Cerebellar nuclear complex (tissue), 1 donor: ENCODE data around the gene MAST4.

Source experiments
- DNase-seq, 2 experiments: peaks; one replicate each; lab custom pipeline; 2025; lab: John Stamatoyannopoulos, UW

The MAST4 gene

DNA sequence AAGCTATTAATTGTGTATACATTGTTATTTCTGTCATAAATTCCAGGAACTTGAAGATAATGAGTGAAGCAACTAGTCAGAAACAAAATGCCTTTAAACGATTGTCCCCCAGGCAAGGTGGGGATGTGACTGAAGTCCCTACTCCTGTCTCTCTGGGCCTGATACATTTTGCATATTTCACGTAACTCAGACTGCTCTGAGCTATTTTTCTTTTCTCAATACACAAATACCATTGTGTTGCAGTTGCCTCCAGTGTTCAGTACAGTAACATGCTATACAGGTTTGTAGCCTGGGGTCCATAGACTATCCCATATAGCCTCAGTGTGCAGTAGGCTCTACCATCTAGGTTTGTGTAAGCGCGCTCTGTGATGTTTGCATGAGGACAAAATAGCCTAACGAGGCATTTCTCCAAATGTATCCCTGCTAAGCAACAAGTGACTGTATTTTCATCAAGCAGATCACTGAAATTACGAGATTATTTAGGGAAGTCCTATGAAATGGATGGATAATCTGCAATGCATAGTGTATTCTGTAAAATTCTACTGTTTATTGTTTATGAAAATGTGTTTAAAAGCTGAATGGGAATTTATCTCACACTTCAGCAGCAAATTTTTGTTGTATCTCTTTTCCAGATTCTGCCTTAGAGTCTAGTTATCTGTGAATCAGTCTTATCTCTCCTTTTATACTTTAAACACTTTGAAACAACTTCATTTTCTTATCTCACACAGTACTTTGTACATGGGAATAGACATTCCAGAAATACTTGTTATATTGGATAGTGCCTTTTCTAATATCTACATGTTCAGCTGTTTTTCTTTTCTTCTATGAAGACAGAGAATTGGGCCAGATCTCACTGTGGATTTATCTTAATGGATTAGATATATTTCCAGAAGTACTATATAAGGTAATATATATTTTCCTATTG, 449.9 kb downstream of the MAST4 start:
- DNase-seq: no peak

DNA sequence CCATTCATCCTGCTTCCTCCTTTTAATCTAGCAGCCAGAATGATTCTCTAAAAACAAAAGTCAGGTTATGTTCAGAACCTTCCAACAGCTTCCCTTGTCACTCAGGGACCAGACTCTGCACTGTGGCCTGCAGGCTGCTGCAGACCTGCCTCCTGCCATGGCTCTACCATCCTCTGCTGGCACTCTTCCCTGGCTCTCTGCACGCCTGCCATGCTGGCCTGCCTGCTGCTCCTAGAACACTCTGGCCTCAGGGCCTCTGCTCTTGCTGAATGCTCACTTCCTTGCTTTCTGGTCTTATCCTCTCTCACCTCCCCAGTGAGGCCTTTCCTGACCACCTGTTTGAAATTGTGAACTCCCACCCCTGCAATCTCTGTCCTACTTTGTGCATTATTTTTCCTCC, 451.0 kb downstream of the MAST4 start:
- DNase-seq: peak in 1 of 2 experiments; percentile 26

DNA sequence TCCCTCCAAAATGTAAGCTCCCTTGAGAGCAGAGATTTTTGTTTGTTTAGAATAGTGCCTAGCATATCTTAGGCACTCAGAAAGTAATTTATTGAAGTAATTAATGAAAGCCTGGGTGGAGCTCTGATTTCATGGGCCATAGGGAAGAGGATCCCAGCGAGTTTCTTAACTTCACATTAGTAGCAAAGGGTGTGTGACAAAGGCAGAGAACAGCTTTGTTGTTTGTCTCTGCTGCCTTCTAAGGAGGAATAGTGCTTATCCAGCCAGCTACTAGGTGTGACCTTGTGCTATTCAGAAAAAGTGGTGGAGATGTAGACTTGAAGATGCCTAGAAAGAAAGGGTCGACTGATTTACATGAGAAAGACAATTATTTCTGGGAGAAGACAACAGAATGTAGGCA, 451.4 kb downstream of the MAST4 start:
- DNase-seq: no peak

DNA sequence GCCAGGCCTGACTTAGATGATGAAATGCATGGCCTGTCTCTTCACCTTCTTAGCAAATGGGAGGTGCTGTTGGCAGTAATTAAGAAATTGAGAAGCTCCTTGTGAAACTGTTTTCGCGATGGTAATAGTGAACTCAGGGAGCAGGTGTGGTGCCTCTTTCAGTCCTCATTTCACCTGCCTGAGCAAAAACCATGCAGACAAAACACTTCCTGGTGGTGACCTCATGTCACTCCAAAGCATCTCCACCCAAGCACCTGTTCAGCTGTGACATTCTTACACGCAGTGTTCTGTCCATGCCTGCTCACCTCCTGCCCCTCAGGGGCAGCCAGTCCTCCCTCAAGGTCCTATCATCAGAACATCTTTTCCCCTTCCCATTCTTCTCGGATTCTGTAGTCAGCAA, 453.9 kb downstream of the MAST4 start:
- no peak for DNase-seq

DNA sequence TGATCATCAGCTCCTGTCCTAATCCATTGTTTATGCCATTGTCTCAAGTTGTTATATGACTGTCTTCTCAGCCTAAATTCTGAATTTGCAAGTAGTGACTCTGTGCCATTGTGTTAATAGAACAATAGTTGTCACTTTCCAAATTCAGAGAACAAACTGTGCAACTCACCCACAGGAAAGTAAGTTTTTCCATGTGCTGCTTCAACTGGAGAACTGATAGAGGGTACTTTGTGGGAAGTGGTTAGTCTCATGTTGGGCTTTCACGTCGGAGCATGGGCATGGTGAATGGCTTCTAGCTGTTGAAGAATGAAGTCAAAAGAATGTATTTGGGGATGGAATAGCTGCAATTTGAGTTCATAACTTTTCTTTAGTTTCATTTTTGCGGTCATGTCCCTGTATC, 454.4 kb downstream of the MAST4 start:
- no peak for DNase-seq

DNA sequence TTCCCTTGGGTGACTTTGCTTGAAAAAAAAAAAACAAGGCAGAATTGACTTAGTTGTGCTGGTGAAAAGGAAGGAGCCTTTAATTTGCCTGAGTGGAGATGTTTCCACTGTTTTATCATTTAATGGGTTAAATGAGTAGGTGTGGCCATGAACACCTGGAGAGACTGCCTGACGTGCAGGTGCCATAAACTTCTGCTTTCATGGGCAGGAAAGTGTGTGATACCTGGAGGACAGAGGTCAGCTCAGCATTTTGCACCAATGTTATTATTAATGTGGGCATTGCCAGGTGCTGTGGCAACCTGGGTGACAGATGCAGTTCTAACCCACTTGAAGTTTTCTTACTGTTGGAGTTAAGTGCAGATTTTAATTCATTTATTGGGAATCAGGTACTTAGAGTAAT, 455.0 kb downstream of the MAST4 start:
- DNase-seq: no peak

DNA sequence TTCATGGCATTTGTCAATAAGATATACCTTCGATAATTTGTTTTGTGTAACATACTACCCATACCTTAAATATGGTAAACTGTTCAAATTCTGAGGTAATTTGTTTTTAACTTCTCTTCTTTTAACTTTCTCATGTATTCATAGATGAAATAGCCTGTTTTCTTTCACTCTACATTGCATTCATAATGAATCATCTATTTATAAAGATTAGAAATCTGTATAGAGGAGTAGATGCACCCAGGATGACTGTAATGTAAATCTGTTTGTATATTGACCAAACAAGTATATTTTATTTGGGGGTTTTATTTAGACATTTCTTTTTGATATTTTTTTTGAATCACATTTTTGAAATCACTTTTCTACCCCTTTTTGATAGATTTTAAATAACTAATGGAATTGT, 455.8 kb downstream of the MAST4 start:
- DNase-seq: no peak

DNA sequence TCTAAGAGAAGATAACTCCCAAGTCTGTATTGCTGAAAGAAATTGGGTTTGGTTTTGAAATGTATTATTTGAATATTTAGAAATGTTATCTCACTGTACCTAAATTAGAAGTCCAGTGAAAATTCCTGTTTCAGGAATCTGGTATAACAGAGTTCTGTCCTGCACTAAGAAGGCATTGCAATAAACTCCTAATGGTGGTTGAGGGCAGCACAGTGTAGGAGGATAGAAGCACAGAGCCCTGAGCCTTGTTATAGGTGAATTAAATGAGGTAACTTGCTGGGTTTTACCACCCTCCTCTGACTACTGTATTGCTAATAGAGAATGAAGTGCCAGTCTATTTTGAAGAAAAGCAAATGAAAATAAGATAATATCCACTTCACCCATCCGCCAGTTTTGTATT, 457.0 kb downstream of the MAST4 start:
- DNase-seq: no peak

DNA sequence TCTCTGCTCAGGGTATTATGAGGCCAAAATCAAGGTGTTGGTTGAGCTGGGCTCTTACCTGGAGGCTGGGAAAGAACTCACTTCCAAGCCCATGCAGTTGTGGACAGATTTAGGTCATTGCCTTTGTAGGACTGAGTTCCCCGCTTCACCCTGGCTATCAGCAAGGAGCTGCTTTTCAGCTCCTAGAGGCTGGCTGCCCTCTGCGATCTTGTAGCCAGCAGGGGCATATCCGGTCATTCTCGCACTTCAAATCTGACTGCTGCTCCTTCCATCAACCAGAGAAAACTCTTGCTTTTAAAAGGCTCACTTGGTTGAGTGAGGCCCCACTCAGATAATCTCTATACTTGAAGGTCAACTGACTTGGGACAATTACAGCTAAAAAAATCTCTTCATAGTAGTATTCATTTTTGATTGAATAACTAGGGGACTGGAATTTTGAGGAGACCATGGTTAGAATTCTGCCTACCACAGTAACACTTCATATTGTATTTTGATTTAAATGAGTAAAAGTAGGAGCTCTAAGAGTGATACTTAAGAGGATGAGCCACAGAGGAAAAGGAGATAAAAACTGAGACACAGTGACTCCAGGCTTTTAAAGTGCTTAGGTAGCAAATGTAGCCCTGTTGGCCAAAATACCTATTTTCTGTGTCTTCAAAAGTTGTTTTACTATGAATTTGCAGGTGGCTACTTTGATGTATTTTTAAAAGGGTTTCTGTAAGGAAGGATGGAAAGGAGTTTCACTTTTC, 463.0 kb downstream of the MAST4 start:
- no peak for DNase-seq

DNA sequence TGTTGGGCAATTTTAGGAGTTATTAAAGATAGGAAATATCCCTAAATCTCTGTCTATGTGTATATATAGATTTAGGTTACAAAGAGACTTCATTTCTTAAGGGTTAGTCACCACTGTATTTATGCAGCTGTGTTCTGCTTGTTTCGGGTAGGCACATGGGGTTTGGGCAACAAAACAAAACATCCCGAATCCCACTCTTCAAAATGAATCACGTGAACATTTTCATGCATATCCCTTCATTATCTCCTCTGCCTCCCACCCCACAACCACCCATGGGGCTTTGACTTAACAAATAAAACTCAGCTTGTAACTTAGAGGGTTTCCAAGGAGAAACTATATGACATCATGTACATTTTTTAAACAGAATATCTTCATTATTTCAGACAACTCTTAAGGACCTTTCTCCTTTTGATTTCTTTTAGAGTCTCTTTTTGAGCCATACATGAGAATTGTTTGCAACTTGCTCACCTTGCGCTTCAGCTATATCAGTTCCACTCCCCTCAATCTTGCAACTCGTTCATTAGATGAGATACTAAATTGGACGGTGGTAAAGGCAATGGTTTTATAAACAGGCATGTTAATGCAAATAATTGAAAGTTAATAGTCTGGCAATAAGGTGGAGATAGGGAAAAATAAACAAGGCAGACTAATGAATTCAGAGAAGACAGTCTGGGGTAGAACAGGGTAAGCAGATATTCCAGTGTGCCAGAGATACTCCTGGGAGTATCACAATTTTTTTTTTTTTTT, 463.7 kb downstream of the MAST4 start:
- no peak for DNase-seq

DNA sequence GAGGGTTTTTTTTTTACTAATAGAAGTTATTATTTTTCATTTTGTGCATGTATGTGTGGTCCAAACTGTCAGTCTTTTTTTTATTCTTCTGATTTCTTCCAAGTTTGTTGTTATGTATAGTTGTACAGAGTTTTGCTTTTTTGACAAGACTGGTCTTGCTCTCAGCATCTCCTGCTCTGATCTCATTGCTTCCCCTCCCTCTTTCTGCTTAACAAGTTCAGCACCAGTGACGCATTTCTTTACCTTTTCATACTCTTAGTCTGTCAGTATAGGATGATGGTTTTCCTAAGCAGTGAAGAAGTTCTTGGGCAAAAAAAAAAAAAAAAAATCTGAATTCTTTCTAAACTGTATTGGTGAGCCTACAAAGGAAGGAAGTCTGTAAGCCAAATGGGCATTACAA, 465.3 kb downstream of the MAST4 start:
- no peak for DNase-seq

DNA sequence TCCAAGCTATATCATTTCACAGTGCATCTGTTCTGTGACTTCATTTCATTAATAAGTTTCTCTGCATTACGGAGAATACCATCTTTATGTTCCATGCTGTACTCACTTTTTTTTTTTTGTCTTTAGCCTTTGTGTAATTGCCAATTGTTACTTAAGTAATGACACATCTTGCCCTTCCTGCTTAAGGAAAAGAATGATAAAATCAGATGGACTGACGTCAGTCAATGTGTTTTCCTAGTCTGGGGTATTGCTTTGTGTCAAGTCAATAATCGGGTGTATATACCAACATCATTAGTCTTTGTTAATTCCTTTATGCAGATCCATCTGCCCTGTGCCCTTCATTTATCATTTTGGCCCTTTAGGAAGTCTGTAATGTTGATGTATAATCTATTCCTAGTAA, 466.9 kb downstream of the MAST4 start:
- no peak for DNase-seq

DNA sequence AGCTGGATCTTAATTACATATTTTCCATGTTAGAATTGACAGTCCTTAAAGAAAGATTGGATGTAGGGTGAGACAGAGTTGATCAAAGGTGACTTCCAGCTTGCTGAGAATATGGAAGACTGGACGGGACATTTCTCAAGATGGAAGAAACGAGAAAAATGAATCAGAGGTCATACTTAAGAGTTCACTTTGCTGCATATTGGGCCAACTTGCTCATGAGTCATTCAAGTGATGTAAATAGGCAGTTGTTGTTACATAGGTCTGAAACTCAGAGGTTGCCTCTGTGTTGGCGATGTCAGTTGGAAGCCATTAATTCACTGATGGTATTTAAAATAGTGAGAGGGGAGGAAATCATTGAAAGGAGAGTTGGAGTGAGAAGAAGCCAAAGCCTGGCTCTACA, 467.6 kb downstream of the MAST4 start:
- DNase-seq: no peak

DNA sequence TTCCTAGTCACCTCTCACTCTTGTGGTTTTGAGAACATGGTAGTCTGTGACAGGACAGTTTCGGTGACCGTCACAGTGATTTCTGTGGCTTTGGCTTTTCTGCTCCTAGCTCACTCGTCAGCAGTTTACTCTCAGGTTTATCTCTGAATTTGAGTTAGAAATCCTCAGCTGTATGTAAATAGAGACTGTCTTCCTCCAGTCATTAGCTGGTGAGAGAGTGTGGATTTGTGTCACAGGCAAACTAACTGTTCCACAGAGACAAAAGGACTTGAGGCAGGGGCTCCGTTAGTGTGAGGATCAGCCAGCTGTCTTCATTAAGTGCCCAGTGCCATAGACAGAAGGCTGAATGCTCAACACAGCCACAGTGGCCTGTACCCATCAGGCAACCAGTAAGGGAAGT, 469.0 kb downstream of the MAST4 start:
- no peak for DNase-seq

DNA sequence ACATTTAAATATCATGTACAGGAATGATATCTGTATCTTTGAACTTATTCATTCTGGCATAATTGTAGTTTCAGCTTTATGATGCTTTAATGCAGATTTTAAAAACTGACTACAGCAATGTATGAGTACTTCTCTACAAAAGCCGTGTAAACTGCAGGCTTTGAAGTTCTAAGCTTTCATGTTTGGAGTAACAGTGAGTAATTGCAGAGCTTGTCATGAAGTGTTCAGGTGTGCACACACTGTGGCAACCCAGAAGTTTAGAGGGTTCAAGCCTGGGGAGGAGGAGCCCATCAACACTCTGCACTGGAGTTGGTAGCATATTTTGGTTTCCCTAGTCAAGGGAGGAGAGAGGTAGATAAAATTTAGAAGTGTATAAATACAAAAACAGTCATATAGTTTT, 469.5 kb downstream of the MAST4 start:
- DNase-seq: no peak

DNA sequence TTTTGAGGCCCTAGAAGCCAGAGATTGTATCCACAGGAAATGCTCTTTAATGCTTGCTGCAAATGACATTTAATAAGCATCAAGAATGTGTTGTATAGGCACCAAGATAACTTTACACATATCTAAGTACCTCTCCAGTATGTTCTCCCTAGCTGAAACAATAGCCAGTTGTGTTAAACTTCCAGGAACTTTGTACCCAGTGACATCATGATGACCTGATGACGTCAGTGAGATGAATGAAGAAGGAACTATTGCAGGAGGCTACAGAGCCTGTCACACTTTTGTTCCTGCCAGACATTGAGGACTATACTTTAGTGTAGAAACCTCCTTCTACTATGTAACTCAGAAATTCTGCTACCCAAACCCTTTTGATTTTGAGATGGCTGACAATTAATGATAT, 470.6 kb downstream of the MAST4 start:
- DNase-seq: no peak

DNA sequence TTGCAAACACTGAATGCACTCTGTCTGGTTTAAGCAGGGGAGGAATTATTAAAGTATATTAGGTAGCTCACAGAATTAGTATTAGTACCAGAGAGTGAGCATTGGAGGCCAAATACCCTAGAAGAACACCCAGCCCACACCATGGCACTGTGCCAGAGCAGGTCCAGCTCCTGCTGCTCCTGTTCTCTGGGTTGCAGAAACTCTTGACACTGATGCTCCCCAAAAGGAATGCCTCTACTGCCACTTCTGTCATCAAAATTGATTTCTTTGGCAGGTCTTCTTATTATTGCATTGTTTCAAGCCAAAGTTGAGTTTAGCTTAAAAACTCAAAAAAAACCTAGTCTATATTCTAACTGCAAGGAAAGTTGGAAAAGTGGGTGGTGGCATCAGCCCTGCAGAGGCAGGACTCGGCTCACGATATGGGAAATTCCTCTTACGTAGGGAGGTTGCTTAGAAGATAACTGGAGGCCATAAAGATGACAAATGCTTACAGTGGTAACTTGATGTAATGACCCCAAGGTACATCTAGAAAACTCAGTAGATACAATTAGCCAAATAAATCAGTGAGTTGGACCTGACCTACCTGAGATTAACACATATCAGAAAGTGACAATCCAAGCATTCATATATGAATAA, 477.0 kb downstream of the MAST4 start:
- DNase-seq: no peak

DNA sequence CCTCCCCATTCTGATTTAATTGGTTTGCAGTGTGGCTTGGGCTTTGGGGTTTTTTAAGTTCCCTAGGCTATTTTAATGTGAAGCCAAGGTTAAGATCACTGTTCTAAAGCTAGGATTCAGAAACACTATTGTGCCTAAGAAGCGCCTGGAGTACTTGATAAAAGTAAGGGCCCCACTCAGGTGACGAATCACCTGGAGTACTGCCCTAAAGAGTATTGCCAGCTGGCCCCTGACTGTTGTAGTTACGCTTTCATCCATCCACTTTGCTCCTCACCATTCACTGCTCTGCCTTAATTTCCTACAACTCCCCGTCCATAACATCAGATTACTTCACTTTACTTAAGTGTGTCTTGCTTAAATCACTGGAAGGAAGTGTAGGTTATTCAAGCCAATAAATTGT, 481.1 kb downstream of the MAST4 start:
- DNase-seq: no peak

DNA sequence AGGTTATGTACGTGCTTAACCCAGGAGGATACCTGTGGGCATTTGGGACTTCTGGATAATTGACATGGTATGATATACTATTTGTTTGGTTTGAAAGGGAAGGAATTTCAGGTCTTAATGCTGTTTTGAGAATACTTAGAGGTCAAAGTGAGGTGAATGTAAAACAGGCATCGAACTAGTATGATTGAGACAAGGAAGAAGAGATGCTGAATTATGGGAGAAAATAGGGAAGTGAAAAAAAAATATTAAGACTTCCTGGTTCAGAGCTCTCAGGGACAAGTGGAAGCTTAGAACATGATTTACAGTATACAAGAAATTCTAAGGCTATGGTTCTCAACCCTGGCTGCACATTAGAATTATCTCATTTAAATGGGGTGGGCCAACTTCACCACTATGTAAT, 485.1 kb downstream of the MAST4 start:
- DNase-seq: no peak

DNA sequence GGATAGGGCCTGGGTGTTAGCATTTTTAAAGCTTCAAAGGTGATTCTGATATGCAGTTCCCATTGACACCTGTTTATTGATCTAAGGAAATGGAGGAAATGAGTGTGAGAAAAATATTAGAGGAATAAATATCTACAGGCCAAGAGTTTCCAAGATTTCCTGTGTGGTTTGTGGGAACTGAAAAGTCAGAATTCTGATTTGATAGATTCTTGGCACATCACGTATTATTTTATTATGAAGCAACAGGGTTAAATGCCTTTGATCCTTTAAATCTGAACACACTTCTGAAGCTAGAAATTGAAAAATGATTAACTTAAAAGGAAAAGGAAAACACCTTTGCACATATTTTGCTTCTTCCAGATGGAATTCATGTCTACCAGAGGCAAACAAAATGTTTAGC, 486.7 kb downstream of the MAST4 start:
- DNase-seq: no peak

DNA sequence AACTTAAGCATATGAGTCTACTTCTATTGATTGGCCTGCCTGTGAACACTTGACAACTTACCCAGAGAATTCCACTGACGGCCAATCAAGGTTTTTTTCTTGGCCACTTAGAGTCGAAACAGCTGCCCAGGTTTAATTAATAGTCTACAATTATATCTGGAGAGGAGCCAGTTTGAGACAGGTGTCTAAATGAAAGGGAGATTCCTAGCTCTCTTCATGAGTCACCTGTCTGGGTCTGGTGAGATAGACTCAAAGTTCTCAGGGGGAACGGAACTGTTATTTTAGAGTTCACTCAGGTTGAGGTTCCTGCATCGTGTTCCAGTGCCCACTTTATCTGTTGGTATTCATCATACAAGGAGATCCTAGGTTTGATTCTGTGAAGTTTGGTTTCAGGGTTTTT, 489.4 kb downstream of the MAST4 start:
- DNase-seq: no peak

DNA sequence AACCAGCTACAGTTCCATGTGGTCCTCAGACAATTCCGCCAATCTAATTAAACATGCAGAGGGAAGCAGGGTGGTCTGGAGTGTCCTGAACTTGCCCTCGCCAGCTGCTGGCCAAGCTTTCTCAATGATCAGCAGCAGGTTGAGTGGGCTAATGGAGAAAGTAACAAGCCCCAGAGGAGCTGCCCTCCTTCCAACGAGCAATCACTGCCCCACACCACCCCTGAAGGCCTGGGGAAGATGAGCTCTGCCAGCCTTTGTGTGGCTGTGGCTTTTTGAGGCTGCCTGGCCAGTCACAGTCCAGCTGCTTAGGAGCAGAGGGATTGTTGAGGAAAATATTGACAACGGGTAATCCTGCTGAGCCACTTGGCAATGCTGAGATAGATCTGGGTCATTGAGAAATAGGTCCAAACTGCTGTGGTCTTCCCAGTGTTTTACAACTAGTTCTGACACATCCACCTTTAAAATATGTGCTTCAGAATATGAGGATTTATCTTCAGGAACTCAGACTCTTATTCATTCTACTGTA, 493.1 kb downstream of the MAST4 start:
- no peak for DNase-seq
